Measurements from ENCODE around the gene TUBB3. TPM values are rescaled to one million over a fixed set of nuclear protein-coding genes. Genes with fewer than 3 reads are reported as not detected.
A peak's percentile ranks its signal among the peaks of the same experiment; 100 is the strongest.
"Not testable (repeated sequence)": the region's sequence is repeated elsewhere in the genome, so short reads cannot be mapped to it uniquely, and the experiment has no call there.

TUBB3 gene
- total RNA-seq = 1 to 10 TPM; 3.3 to 4.2 TPM
- long read RNA-seq, partial matches to known transcripts = 0 of 4 reads
- long read RNA-seq, other reads (novel, unspliced or antisense) = 1 of 4 reads

DNA sequence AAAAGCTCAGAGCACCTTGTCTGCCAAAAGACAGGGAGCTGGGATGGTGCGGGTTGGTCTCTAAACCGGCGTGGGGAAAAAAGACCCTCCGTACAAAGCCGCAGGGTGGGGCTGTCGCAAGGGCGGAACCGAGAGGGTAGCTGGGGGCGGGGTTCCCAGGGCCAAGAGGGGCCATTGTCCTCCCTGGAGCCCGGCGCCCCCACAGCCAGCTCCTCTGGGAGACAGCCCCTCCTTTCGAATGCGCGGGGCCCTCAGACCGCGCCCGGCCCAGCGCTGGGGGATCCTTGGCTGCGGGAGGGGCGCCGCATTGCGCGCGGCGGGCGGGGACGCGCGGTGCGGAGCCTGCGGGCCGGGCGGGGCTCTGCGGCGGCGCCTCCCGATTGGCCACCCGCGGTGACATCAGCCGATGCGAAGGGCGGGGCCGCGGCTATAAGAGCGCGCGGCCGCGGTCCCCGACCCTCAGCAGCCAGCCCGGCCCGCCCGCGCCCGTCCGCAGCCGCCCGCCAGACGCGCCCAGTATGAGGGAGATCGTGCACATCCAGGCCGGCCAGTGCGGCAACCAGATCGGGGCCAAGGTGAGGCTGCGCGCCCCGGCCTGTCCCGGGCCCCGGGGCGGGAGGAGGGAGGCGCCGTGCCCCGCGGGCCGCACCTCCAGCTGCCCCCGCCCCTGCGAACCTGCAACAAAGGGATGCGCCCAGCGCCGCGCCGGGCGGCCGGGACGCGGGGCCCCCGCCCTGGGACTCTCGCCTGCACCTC, at the start of gene TUBB3:
TUBB3 (plus strand) TSS at position 459 of the 756 bp plus-strand sequence; CDS start at position 519, 60 bp downstream.
- intact Hi-C loops (cut with DNase I, micrococcal nuclease) = no loop called here
- DNase-seq (peak in 1 of 2 donors; percentile 72), ATAC-seq (peak; percentile 54)

DNA sequence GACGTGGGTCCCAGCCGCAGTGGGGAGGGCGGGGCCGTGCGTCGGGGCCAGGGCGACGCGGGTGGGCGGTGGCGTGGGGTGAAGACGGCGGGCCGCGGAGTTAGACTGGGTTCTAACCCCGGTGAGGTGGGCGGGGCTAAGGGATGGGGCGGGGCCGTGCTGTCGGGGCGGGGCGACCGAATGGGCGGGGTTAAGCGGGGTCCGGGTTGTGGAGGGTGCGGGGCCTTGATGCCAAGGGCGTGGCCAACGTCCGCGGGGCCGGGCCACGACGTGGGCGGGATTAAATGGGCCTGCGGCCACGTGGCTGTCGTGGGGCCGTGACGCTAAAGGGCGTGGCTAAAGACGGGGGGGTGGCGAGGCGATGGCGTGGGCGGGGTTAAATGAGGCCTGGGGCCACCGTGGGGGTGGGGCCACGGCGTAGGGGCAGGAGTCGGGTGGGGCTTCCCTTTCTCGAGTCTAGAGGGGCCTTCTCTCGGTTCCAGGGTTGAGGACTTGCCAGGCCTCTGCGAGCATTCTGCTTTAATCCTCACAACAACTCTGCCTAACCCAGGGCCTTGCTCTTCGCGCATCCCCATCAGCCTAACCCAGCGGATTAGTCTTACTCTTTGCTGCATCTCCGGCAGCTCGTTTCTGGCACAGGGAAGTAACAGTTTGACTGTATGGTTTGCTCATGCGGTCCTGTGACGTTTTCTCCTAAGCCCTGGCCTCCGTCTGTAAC, 49.0 kb upstream of the TUBB3 start:
- intact Hi-C loops (cut with DNase I, micrococcal nuclease) = no loop called here
- DNase-seq (peak; percentile 94 to 97), ATAC-seq (peak; percentile 83)

DNA sequence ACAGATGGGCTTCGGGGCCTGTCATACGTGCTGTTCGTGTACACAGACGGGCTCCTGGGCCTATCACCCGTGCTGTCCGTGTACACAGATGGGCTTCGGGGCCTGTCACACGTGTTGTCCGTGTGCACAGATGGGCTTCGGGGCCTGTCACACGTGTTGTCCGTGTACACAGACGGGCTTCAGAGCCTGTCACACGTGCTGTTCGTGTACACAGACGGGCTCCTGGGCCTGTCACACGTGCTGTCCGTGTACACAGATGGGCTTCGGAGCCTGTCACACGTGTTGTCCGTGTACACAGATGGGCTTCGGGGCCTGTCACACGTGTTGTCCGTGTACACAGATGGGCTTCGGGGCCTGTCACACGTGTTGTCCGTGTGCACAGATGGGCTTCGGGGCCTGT, 44.0 kb upstream of the TUBB3 start:
- intact Hi-C loops (cut with DNase I, micrococcal nuclease); ATAC-seq; DNase-seq: not testable (repeated sequence)

DNA sequence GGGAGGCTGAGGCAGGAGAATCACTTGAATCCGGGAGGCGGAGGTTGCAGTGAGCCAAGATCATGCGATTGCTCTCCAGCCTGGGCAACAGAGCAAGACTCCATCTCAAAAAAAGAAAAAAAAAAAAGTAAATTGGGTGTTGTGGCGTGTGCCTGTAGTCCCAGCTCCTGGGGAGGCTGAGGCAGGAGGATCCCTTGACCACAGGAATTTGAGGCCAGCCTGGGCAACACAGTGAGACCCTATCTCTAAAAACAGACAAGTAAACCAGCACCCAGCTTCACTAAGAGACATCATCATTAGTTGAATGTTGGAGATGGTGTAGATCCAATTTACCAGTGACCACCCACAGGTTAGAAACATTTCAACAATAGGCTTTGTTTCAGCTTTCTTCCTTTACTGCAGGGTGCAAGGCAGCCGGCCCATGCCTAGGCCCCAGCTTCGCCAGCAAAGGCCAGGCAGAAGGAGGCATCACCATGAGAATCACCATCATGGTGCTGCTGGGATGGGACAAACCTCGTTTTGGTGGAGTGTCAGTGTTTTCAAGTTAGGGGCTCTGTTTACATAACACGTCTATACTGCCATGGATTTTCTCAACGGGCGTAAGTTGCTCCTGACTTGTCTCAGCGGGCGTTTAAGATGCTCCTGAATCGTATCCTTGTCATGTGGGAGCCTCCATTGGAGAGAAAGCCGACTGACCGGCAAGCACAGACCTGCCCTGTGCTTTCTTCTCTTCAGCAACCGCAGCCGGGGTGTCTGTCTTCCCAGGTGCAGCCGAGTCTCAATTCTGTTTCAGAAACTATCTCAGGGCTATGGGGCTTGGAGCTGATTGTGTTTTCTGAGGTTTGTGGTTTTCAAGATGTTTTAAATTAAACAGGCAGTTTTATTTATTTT, 42.4 kb upstream of the TUBB3 start:
- intact Hi-C loops (cut with DNase I, micrococcal nuclease) = no loop called here
- ATAC-seq = no peak
- no peak for DNase-seq

DNA sequence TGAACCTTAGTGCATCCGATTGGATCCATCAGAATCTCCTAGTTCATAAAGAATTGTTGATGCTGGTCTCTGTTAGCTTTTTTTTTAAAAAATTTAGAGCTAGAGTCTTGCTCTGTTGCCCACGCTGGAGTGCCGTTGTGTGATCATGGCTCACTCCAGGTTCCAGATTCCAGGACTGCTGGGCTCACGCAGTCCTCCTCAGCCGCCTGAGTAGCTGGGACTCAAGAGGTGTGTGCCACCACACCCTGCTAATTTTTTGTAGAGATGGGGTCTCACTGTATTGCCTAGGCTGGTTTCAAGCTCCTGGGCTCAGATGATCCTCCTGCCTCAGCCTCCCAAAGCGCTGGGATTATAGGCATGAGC, 41.8 kb upstream of the TUBB3 start:
- intact Hi-C loops (cut with DNase I, micrococcal nuclease) = no loop called here
- DNase-seq (no peak), ATAC-seq (no peak)

DNA sequence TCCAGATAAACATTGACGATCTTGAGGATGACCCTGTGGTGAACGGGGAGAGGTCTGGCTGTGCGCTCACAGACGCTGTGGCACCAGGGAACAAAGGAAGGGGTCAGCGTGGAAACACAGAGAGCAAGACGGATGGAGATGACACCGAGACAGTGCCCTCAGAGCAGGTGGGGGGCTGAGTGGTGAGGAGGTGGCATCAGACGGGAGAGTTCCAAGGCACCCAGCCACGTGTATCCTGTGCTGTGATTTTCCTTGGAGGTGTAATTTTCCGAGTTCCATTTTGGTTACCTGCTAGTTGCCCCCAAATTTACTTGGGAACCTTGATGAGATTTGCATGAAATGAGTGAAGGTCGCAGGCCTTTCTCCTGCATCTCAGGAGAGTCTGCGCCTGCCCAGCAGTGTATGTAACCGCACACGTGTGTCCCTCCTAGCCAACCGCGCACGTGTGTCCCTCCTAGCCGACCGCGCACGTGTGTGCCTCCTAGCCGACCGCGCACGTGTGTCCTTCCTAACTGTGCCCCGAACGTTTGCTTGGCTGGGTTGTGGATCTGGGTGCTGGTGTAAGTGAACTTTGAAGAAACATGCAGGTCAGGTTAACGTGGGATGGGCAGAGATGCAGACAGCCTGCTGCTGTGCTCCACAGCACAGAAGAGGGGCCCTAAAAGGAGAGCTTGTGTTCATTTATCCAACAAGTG, 39.6 kb upstream of the TUBB3 start:
- intact Hi-C loops (cut with DNase I, micrococcal nuclease) = no loop called here
- ATAC-seq (no peak), DNase-seq (no peak)

DNA sequence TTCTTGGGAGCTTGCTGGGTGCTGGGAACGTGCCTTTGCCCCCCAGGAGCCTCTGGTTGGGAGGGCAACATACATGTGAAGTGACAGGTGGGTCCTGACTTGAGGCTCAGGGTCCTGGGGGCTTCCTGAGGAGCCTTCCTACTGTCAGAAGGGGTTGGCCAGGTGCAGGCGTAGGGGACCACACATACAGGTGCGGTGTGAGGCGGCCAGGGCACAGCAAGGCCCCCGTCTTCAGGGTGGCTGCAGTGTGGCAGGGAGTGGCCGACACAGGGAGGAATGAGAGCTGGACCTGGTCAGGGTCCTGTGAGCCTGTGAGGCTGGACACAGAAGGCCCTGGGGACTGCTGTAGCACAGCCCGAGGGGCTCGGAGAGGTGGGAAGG, 39.1 kb upstream of the TUBB3 start:
- intact Hi-C loops (cut with DNase I, micrococcal nuclease) = no loop called here
- DNase-seq (no peak), ATAC-seq (no peak)

DNA sequence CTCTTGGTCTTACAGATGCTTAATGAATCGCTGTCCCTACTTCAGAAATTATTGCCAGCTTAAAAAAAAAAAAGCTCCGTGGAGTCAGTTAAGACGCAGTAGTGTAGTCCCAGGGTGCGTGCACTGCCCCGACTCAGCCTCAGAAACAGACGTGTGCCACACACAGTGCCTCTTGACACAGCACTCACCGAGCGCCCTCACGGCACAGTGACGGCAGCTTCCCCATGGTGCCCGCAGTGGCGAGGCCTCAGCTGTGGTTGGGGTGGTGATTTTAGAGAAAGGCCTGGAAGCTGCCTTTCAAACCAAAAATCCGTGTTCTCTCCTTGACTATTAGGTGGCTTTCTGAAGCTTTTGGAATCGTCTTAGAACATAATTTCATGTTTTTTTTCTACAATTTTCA, 35.9 kb upstream of the TUBB3 start:
- no peak for DNase-seq
- no peak for ATAC-seq
- intact Hi-C loops (cut with DNase I, micrococcal nuclease) = no loop called here

DNA sequence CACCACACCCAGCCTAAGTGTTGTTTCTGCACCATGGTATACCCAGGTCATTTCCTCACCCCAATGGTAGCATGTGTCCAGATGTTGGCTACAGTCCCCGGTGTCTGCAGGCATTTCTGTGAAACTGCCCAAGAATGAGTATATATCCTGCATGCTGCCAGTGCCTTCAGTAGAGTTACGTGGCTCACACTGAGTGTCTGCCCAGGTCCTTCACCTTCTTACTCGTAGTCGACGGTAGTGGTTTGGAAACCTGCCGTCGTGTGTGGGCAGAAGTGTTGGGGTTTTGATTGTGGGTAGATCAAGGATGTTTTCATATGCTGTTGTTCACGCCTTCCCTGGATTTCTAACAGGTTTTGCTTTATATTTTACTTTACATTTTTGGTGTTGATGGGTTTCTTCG, 32.9 kb upstream of the TUBB3 start:
- ATAC-seq = no peak
- DNase-seq = no peak
- intact Hi-C loops (cut with DNase I, micrococcal nuclease) = no loop called here

DNA sequence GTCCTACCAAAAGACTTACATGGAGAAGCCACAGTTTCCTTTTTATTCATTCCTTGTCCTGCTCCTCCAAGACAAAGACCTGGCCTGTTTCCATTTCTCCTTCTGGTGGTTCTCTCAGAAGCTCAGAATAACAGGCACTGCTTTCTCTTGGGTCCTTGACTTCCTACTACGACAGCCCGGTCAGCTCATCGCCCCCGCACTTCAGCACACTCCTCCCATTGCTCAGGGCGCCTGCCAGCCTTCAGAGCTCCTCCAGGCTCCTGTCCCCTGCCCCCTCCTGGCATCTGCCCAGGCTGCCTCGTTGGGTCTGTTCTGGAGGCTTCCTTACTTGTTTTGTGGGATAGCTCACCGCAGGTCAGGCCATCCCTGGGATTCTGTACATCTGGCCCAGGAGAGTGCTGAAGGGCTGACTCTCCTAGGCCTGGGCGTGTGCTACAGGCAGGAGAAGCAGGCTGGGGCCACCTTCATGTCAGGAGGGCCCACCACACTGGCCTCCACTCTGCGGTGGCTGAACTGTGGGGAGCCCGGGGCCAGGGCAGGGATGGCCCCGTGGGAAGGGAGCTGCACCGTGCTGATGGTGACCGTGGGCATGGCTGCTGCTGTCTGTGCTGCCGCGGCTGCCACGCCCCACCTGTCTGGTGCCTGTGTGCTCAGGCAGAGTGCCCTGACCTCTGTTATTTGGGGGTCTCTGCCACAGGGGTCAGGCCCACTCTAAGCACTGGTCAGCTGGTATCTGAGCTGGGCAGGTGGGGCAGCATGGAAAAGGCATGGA, 32.1 kb upstream of the TUBB3 start:
- ATAC-seq = no peak
- DNase-seq = no peak
- intact Hi-C loops (cut with DNase I, micrococcal nuclease) = no loop called here

DNA sequence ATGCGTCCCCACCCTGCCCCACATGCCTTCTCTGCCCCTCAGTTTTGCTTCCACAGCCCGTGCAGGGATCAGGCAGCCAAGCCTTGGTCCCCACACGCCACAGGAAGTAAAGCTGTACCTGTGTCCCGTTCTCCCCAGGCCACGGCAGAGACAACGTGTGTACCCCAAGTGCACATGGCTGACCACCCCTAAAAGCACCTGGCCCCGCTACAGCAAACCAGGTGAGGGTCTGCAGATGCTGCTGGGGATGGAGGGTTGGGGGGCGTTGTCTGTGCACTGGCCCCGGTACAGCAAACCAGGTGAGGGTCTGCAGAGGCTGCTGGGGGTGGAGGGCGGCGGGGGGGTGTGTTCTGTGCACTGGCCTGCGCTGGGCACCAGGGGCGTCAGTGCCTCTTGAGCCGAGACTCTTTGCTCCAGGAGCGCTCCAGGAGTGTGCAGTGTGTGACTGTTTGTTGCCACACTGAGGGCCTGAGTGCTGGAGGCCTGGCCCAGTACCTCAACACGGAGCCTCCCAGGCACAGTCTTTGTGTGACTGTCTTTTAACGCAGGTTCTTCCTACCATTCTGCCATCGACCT, 31.0 kb upstream of the TUBB3 start:
- intact Hi-C loops (cut with DNase I, micrococcal nuclease) = no loop called here
- ATAC-seq = no peak
- no peak for DNase-seq

DNA sequence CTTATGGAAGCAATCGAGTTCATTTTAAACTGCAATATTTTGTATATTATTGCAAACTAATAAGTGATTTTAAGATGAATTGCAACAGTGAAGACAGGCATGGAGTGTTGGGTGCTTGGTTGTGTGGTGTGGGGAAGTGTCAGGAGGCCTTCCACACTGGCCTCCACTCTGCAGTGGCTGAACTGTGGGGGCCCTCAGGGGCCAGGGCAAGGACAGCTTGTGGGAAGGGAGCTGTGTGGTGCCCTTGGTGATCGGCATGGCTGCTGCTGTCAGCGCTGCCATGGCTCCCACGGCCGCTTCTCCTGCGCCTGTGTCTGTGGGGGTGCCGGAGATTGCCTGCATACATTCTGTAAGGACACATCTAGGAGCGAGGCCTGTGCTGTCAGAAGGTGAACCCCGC, 30.5 kb upstream of the TUBB3 start:
- DNase-seq (no peak), ATAC-seq (no peak)
- intact Hi-C loops (cut with DNase I, micrococcal nuclease) = no loop called here

DNA sequence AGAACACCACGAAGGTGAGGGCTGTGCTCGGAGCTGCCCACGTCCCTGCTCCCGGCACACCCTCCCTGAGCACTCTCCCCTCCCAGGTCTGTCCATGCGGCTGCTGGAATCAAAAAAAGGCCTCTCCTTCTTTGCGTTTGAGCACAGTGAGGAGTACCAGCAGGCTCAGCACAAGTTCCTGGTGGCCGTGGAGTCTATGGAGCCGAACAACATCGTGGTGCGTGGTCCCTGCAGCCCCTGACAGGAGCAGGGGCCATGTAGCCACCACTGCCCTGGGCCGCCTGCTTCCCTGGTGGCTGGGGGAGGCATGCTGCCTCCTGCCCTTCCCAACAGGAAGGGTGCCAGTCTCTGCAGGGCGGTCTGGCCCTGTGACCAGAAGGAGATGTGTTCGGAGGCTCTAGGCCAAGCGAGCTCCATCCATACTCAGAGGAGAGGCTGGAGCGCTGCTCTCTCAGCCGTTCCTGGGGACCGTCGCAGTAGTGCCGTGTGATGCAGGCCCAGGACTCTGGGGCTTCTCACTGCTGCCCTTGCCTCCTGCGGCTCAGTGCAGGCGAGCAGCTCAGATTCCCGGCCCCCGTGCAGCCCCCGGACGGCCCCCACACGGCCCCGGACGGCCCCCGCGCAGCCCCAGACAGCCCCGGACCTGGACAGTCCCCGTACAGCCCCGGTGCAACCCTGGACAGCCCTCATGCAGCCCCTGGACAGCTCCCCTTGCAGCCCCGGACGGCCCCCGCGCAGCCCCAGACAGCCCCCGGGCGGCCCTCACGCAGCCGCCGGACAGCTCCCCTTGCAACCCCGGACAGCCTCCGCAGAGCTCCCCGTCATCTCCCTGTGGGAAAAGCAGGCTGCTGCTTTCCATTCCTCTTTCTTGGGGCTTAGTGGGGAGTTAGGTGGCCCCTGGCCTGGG, 29.2 kb upstream of the TUBB3 start:
- intact Hi-C loops (cut with DNase I, micrococcal nuclease) = no loop called here
- no peak for DNase-seq
- ATAC-seq = no peak

DNA sequence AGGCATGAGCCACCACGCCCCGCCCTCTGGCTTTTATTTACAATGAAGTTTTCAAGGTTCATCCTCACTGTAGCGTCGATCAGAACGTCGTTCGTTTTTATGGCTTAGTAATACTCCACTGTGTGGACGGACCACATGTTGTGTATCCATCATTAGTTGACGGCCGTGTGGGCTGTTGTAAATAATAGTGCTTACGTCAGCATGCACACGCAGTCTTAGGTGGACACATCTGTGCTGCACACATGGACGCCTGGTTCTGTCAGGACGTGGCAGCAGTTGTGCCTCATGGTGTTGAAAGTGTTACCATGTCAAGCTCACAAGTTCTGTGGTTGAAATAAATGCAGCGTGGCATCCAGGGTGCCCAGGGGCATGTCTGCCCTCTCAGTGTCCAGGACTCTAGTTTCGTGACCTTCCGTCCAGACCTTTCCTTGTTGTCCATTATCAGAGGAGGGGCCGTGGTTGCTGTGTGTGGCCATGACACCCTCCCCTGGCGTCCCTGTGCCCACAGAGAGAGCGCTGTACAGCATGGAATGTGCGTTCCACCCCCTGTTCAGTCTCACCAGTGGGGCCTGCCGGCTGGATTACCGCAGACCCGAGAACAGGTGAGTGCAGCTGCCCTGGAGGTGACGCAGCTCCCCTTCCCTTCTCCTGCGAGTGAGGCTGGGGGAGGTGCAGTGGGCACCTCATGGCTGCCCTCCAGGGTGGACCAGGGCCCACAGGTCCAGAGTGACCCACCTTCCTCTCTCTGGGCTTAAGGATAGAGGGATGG, 27.5 kb upstream of the TUBB3 start:
- ATAC-seq = no peak
- intact Hi-C loops (cut with DNase I, micrococcal nuclease) = no loop called here
- DNase-seq = no peak

DNA sequence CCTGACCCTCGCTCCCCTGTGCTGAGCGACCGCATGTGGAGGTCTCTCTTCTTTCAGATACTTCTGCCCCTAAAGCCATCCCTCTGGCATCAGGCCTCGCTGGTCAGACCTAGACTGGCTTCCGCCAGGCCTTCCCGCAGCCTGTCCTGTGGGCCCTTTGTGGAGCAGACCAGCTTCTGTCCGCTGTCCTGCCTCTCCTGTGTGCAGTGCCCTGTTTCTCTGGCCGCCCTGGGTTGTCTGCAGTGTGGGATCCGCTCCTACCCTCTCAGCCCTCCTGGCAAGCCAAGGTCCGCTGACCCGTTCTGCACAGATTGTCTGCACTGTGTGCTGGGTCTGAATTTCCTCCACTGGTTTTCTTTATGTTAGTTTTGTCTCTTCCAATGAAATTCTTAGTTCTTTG, 25.9 kb upstream of the TUBB3 start:
- no peak for DNase-seq
- intact Hi-C loops (cut with DNase I, micrococcal nuclease) = no loop called here
- no peak for ATAC-seq
